Skeletal muscle cell (primary cell): ENCODE data around the gene PA2G4.
A peak's percentile ranks its signal among the peaks of the same experiment; 100 is the strongest.

Source experiments
- DNase-seq: peaks from one replicate; pipeline ENCODE4 v3.0.0-alpha.2; 2010; ENCODE audit warnings: low read depth
- H3K4me3 ChIP-seq: 2 replicates; pipeline ENCODE4 v1.5.1; 2011; ENCODE audit warnings: low read depth, mild to moderate bottlenecking, control low read depth, low read length, moderate library complexity

PA2G4 gene

DNA sequence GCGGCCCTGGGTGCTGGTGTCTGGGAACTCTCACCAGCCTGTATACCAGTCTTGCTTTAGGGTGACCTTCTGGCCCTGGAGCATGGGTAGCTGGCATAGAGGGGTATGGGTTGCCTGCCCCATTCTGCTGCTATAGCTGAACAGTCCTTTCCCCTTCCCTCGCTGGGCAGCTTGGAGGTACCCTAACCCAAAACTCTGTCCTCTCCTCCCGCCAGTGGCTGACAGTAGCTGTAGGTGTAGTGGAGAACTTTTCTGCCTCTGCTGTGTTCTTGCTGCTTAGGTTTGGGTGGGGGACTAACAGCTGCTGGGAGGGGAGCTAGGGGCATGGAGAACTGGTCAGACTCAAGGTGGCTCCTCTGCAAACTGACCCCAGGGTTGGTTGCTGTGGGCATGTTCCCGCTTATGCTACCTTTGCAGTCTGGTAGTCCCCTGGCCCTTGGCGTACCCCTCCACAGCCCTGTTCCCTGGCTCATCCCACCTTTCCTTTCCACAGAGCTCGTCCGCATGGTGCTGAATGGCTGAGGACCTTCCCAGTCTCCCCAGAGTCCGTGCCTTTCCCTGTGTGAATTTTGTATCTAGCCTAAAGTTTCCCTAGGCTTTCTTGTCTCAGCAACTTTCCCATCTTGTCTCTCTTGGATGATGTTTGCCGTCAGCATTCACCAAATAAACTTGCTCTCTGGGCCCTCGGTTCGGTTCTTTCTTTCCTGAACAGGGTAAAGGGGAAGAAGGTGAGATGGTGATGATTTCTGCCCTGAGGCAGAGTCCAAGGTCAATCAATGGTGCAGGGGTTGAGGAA lies 56.7 kb downstream of the PA2G4 start:
- peak overlapping the region; percentile 59 for H3K4me3 ChIP-seq
- DNase-seq, result no peak

DNA sequence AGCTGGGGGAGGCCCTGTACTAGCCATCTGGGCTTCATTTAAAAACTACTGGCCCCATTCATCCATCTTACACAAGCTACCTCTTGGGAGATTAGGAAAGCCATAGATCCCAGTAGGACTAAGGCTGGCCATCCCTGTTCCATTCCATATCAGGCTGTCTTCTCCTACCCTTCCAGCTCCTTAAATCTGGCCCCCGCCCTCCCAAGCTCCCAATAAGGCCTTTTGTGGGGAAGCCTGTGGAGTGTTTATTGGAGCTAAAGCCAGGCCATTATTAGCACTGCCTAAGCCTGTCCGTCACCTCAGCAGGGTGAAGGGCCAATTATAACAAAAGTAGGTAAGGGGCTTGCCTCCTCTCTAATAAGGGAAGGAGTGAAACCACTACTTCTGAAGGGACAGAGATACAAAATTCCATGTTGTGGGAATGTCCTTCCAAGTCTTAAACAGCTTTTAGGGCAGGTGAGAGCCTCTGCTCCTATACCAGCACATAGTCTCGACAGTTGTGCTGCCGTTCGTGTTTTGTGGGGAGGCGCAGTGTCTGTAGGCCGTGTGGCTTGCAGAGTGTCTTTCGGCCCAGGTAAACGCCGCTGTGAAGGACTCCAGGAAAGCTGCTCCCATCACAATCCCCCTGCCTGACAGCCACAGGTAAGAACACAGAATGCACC lies 57.5 kb downstream of the PA2G4 start:
- no peak overlapping the region for H3K4me3 ChIP-seq
- DNase-seq, result no peak

GRCh38 chr12:56162468-56163290 lies 58.3 kb downstream of the PA2G4 start:
- H3K4me3 ChIP-seq, result no peak overlapping the region
- DNase-seq, result no peak
